Measurements from ENCODE around the gene NMNAT1.
"Not testable (repeated sequence)": the region's sequence is repeated elsewhere in the genome, so short reads cannot be mapped to it uniquely, and the experiment has no call there.

- not testable (repeated sequence) for TF ChIP-seq CTCF (IDR thresholded peaks at IDR 0.05); POLR2A (IDR thresholded peaks at IDR 0.05; ENCODE audit: low read depth)
Measured at GRCh38 chr1:10028956-10029500, 85.8 kb downstream of the NMNAT1 start.

Data from esophagus muscularis mucosa (tissue), 3 donors.